SK-N-SH treated with all-trans-retinoic acid at 6 μM for 48 hours (cell line): Measurements from ENCODE around the gene ATRIP.

Experiments
- ATAC-seq: fragments of 200-7000 bp; cut with Tn5 transposase; 3 replicates; pipeline ENCODE4 v1.9.1; 2020; ENCODE audit warnings: mild to moderate bottlenecking, moderate library complexity
- ARNTL ChIP-seq: fragments of 450-650 bp; formaldehyde crosslinking; IDR thresholded peaks from 2 replicates; pipeline ENCODE4 v1.5.0; 2020; ENCODE audit warnings: low read depth, mild to moderate bottlenecking, moderate library complexity, borderline replicate concordance
- BACH2 ChIP-seq: fragments of 250-450 bp; sonication (Bioruptor Pico); IDR thresholded peaks from 2 replicates; pipeline ENCODE4 v1.9.0; 2021; ENCODE audit warnings: mild to moderate bottlenecking, borderline replicate concordance
- CREB5 ChIP-seq: fragments of 250-450 bp; sonication (Bioruptor Pico); IDR thresholded peaks from 2 replicates; pipeline ENCODE4 v1.5.1; 2020; ENCODE audit warnings: low read depth, mild to moderate bottlenecking, moderate library complexity
- CSDC2 ChIP-seq: fragments of 250-450 bp; sonication (Bioruptor Pico); IDR thresholded peaks from 2 replicates; pipeline ENCODE4 v1.5.0; 2020; ENCODE audit warnings: mild to moderate bottlenecking, moderate library complexity
- ESRRG ChIP-seq: fragments of 250-450 bp; sonication (Bioruptor Pico); IDR thresholded peaks from 2 replicates; pipeline ENCODE4 v1.6.1; 2021; ENCODE audit warnings: mild to moderate bottlenecking
- GLIS3 ChIP-seq: fragments of 250-450 bp; sonication (Bioruptor Pico); IDR thresholded peaks from 2 replicates; pipeline ENCODE4 v1.5.0; 2020; ENCODE audit warnings: mild to moderate bottlenecking, moderate library complexity
- ISL1 ChIP-seq: fragments of 250-450 bp; sonication (Bioruptor Pico); IDR thresholded peaks from 2 replicates; pipeline ENCODE4 v2.1.2; 2022; ENCODE audit warnings: mild to moderate bottlenecking, moderate library complexity
- OSR1 ChIP-seq: fragments of 250-450 bp; sonication (Bioruptor Pico); IDR thresholded peaks from 2 replicates; pipeline ENCODE4 v1.8.0; 2022; ENCODE audit warnings: moderate library complexity, mild to moderate bottlenecking, inconsistent platforms
- PATZ1 ChIP-seq: fragments of 250-450 bp; sonication (Bioruptor Pico); IDR thresholded peaks from 2 replicates; pipeline ENCODE4 v1.8.0; 2020; ENCODE audit warnings: mild to moderate bottlenecking, moderate library complexity, borderline replicate concordance
- POU6F1 ChIP-seq: fragments of 250-450 bp; sonication (Bioruptor Pico); IDR thresholded peaks from 2 replicates; pipeline ENCODE4 v1.8.0; 2021; ENCODE audit warnings: low read depth, mild to moderate bottlenecking, moderate library complexity, borderline replicate concordance
- PPARA ChIP-seq: fragments of 250-450 bp; sonication (Bioruptor Pico); IDR thresholded peaks from 2 replicates; pipeline ENCODE4 v1.5.0; 2020; ENCODE audit warnings: mild to moderate bottlenecking, borderline replicate concordance
- RARB ChIP-seq: fragments of 250-450 bp; sonication (Bioruptor Pico); IDR thresholded peaks from 2 replicates; pipeline ENCODE4 v1.8.0; 2021; ENCODE audit warnings: mild to moderate bottlenecking, moderate library complexity
- SNAI2 ChIP-seq: fragments of 250-450 bp; sonication (Bioruptor Pico); IDR thresholded peaks from 2 replicates; pipeline ENCODE4 v1.5.0; 2020; ENCODE audit warnings: mild to moderate bottlenecking, moderate library complexity
- TCF4 ChIP-seq: fragments of 250-450 bp; sonication (Bioruptor Pico); IDR thresholded peaks from 2 replicates; pipeline ENCODE4 v1.8.0; 2021; ENCODE audit warnings: mild to moderate bottlenecking, moderate library complexity, borderline replicate concordance
- TOX ChIP-seq: fragments of 250-450 bp; sonication (Bioruptor Pico); IDR thresholded peaks from 2 replicates; pipeline ENCODE4 v1.8.0; 2021; ENCODE audit warnings: mild to moderate bottlenecking, moderate library complexity, borderline replicate concordance
- TSHZ2 ChIP-seq: fragments of 250-450 bp; sonication (Bioruptor Pico); IDR thresholded peaks from 2 replicates; pipeline ENCODE4 v1.5.0; 2020; ENCODE audit warnings: mild to moderate bottlenecking, moderate library complexity
- ZC3H10 ChIP-seq: fragments of 250-450 bp; sonication (Bioruptor Pico); IDR thresholded peaks from 2 replicates; pipeline ENCODE4 v1.5.1; 2021; ENCODE audit warnings: mild to moderate bottlenecking, moderate library complexity
- ZFP3 ChIP-seq: fragments of 250-450 bp; sonication (Bioruptor Pico); IDR thresholded peaks from 2 replicates; pipeline ENCODE4 v1.5.0; 2020; ENCODE audit warnings: mild to moderate bottlenecking, moderate library complexity
- ZFP30 ChIP-seq: fragments of 450-650 bp; formaldehyde crosslinking; IDR thresholded peaks from 2 replicates; pipeline ENCODE4 v1.5.0; 2022; ENCODE audit warnings: mild to moderate bottlenecking, moderate library complexity
- ZNF565 ChIP-seq: fragments of 450-650 bp; formaldehyde crosslinking; conservative IDR thresholded peaks from 2 replicates; pipeline ENCODE4 v1.5.0; 2020; ENCODE audit warnings: low read depth, mild to moderate bottlenecking, moderate library complexity
- ZNF70 ChIP-seq: fragments of 450-650 bp; formaldehyde crosslinking; IDR thresholded peaks from 2 replicates; pipeline ENCODE4 v1.5.0; 2020; ENCODE audit warnings: mild to moderate bottlenecking, moderate library complexity

The ATRIP gene

GRCh38 chr3:48405971-48406370, 40.6 kb upstream of the ATRIP start:
- TF ChIP-seq ZC3H10 (CRISPR knock-in tag) (no peak), PATZ1 (CRISPR knock-in tag) (no peak), BACH2 (CRISPR knock-in tag) (no peak), ZFP3 (CRISPR knock-in tag) (no peak), RARB (CRISPR knock-in tag) (no peak), ZFP30 (CRISPR knock-in tag) (no peak), PPARA (CRISPR knock-in tag) (no peak), CREB5 (CRISPR knock-in tag) (no peak), TSHZ2 (CRISPR knock-in tag) (no peak), TOX (no peak), SNAI2 (no peak), GLIS3 (CRISPR knock-in tag) (no peak)
- TF ChIP-seq, all 23 proteins: peak for 0
- no peak for ATAC-seq

- no peak for ATAC-seq
- TF ChIP-seq PATZ1 (CRISPR knock-in tag) (no peak), GLIS3 (CRISPR knock-in tag) (no peak), ZC3H10 (CRISPR knock-in tag) (no peak), OSR1 (CRISPR knock-in tag) (no peak), ZFP30 (CRISPR knock-in tag) (no peak), CSDC2 (CRISPR knock-in tag) (no peak), TOX (no peak), ESRRG (CRISPR knock-in tag) (no peak), PPARA (CRISPR knock-in tag) (no peak), ZFP3 (CRISPR knock-in tag) (no peak), ZNF565 (no peak), POU6F1 (CRISPR knock-in tag) (no peak), CREB5 (CRISPR knock-in tag) (no peak), ISL1 (no peak), ZNF70 (CRISPR knock-in tag) (no peak), TSHZ2 (CRISPR knock-in tag) (no peak), ARNTL (CRISPR knock-in tag) (no peak), SNAI2 (no peak), TCF4 (CRISPR knock-in tag) (no peak)
Measured at GRCh38 chr3:48406443-48407431, 39.8 kb upstream of the ATRIP start.
